LHCN-M2 (cell line): ENCODE measurements around the gene LACC1. TPM values are rescaled to one million over a fixed set of nuclear protein-coding genes. Genes with fewer than 3 reads are reported as not detected.
A peak's percentile ranks its signal among the peaks of the same experiment; 100 is the strongest.

Experiments used
- DNase-seq: peaks from one replicate; pipeline ENCODE4 v3.0.0-alpha.2; 2012; ENCODE audit warnings: low read depth
- total RNA-seq: library from RNA; depleted of rRNA; stranded (reverse); fragments of >200 nt; gene quantifications from 2 replicates; pipeline ENCODE4 v1.2.3, GENCODE V29; 2014

LACC1 gene
- total RNA-seq, 1 experiment from 2014 or later: 6.8 TPM

DNA sequence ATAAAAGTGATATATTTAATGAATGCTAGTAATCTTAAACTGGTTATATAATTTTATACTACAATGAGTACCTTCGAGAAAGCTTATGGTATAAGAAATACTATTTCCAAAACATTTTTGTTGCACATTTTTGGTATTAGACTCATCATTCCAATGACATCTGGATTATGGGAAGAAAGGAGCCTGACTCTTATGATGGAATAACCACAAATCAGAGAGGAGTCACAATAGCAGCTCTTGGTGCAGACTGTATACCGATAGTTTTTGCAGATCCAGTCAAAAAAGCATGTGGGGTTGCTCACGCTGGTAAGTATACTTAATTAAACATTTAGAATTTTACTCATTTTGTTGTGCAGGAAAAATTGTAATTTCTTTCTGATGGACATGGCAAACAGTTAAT lies 3.9 kb downstream of the LACC1 start:
- no peak for DNase-seq

DNA sequence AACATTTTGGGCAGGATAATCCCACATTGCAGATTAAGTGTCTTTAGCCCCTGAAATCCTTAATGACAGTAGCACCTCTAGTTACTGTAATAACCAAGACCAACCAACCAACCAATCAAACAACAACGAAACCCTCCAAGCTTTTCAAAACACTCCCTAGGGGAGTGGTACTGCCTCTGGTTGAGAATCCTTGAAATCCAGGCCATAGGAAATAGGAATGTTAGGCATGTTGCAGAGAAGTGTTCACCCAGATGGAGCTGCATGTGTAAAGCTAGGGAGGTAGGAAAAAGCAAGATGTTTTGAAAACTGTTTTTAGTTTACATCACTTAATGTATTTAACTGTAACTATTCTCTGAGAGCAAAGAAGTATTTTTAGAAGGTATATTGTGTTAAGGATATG lies 4.5 kb downstream of the LACC1 start:
- DNase-seq: no peak

GRCh38 chr13:43894438-43894837 lies 14.7 kb downstream of the LACC1 start:
- DNase-seq: no peak

DNA sequence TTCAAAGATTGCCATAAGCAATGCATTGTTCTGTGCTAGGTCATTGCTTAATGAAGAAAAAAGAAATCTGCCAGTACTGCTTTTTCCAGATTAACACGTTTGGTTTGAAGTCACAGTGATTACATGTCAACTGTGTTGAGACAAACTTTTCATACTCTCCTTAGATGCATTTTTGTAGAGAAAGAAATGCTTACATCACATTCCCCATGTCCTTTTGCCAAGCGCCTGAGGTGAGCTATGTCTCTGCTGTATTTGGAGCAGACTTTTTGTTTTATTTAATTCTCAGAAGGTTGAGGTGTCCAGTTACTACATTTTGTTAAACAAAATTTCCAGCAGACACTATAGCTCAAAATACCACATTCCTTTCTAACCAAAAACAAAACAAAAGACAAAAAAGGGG lies 16.2 kb downstream of the LACC1 start:
- no peak for DNase-seq

DNA sequence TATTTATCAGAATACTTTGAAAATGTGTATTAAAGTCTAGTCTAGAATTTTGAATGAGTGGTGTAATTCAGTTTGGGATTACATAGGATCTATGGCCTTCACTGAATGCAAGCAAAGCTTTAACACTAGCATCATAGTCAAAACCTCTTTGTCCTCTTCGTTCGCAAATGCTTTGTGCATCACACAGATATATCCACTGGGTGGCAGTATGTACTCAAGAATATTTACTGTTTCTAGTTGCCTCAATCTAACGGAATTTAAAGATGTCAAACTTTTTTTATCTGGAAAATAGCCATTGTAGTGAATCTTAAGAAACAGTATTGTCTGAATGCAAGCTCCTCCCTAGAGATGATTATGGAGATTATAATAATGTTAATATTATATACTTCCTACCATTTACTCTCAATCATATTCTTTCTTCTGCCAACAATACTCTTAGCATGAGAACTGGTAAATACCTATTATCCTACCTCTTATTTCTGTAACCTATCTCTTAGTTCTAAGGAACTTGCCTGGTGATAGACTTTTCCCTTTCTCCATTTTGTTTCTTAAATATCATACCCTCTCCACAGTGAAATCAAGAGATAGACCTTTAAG lies 25.8 kb downstream of the LACC1 start:
- peak; percentile 64 for DNase-seq

DNA sequence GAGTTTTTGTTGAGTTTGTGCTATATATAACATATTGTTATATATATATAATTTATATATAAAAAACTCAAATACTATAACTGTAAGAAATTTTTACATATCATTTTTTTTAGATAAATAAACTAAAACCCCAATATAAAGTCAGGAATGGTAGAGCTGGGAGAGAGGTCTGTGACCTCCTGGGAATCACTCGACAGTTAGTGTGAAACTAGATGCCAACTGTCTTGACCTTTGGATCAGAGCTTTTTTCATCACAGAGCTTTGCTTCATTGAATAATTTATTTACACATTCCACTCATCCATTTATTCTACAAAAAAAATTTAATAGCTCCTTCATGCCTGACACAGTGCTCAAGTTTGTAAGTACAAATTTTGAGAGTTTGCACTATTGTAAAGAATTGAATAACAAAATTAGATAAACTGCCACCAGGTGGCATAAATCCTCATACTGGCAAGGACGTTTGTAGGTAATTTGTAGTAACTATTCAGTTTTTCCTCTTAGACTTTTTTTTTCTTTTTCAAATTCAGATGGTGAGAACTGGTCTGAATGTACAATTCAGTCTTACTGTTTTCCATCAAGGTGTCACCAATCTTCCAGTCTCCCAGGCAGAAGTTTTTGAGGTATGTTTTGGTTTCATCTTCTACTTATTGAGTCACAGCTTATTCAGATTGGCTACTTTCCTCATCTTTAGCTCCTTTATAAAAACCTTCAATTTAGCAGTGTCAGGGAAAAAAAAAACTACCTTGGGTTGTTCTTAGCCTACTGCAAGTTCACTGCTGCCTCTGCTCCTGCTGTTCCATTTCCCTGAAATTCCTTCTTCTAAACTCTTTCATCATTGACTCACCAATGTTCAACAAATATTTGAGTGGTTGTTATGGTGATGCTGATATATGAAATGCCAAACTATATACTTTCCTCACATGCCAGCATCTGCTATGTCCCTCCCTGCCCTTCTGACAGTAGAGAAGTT lies 28.7 kb downstream of the LACC1 start:
- peak; percentile 64 for DNase-seq

DNA sequence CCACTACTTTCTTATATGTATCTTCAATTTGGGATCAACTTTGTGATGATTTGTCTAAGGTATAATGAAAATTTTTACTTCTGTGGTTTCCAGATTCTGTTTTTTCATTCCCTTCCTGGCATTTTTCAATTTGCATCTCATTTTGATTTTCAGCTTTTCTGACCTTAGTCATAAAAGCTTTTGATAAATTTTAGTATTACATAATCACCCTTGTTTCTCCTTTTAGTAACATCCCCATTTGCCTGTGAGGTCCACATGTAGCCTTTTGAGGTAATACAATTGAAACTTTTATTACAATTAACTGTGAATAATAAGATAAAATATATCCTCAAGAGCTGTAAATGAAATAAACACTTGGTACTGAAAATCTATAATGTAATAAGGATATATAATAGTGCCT lies 31.2 kb downstream of the LACC1 start:
- DNase-seq: no peak

DNA sequence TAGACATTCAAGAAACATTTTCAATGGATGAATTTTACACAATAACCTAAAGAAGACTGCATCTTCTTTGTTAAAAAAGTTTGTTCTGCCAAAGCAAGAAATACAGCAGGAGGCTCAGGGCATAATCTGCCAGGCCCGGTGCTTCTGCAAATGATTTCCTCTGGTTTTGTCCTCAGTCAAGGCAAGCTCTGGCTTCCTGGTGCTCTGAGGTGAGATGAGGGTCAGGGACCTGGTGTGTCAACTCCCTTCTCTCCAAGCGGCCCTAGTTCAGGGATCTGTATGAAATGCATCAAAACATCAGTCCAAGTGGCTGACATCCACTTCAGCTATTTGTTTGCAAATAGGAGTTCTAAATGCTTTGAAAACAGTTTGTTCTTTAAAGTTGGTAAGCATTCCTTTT lies 31.6 kb downstream of the LACC1 start:
- DNase-seq: no peak

GRCh38 chr13:43911871-43912270 lies 32.2 kb downstream of the LACC1 start:
- DNase-seq: no peak

- peak; percentile 7 for DNase-seq
These were observed 35.7 kb downstream of the LACC1 start for GRCh38 chr13:43915451-43915850.

- DNase-seq: no peak
These were observed 37.1 kb downstream of the LACC1 start for GRCh38 chr13:43916828-43917227.

GRCh38 chr13:43918636-43919035 lies 38.9 kb downstream of the LACC1 start:
- no peak for DNase-seq

DNA sequence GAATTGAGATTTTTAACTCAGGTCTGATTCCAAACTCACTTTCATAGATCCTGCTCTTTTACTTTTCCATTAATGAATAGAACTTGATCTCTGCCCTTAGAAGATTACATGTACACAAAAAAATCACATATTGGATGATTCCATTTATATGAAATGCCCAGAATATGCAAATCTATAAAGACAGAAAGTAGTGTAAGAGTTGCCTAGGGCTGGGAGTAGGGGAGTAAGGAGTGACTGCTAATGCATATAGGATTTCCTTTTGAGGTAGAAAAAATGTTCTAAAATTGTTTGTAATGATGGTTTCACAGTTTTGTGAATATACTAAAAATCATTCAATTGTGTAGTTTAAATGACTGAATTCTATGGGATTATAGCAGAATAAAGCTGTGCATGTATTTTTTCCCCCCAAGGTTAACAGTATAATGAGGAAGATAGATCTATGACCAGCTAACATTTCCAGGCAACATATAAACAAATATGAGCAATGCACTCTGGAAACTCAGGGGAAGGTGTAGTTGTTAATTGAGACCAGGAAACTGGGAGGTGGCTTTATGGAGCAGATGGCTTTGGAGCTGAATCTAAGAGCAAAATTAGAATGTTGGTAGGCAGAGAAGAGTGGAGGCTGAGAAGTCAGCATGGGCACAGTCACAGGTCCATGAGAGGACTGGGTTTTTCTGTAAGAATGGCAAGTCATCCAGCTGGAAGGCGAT lies 41.4 kb downstream of the LACC1 start:
- DNase-seq: no peak

- DNase-seq: no peak
These were observed 45.0 kb downstream of the LACC1 start for GRCh38 chr13:43924549-43925245.

DNA sequence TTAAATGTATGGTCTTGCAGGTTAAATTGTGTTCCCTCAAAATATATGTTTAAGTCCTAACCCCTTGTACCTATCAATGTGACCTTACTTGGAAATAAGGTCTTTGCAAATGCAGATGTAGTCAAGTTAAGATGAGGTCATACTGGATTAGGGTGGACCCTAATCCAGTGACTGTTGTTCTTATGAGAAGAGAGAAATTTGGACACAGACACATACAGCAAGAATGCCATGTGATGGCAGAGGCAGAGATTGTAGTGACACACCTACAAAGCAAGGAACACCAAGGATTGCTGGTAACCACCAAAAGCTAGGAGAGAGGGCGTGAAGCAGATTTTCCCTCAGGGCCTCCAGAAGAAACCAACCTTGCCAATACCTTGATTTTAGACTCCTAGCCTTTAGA lies 50.2 kb downstream of the LACC1 start:
- DNase-seq: no peak

GRCh38 chr13:43933378-43933777 lies 53.7 kb downstream of the LACC1 start:
- DNase-seq: no peak

GRCh38 chr13:43934273-43934672 lies 54.6 kb downstream of the LACC1 start:
- DNase-seq: peak; percentile 5

GRCh38 chr13:43935878-43936277 lies 56.2 kb downstream of the LACC1 start:
- peak; percentile 15 for DNase-seq

DNA sequence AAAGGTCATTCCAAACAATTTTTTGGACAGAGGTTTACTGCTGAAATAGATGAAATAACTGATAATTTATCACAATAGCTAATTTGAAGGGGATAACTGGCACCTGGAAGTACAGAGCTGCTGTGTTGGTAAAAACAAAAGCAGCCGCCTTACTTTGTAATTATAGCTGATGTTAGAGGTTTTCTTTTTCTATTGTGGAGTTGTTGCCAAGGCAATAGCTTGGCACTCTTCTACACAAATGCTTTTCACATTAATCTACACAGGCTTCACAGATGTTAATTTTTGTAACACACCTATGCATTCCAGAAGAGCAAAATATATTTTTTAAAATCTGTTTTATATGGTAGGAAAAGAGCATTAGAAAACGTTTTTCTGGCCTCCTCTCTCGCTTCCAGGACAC lies 56.9 kb downstream of the LACC1 start:
- DNase-seq: no peak

GRCh38 chr13:43937839-43938238 lies 58.1 kb downstream of the LACC1 start:
- DNase-seq: no peak

- no peak for DNase-seq
These were observed 58.7 kb downstream of the LACC1 start for GRCh38 chr13:43938449-43938848.

- no peak for DNase-seq
These were observed 59.4 kb downstream of the LACC1 start for GRCh38 chr13:43939086-43939485.
